Measurements from ENCODE around the gene TMPRSS13. TPM values are rescaled to one million over a fixed set of nuclear protein-coding genes. Genes with fewer than 3 reads are reported as not detected.
"Not testable (repeated sequence)": the region's sequence is repeated elsewhere in the genome, so short reads cannot be mapped to it uniquely, and the experiment has no call there.

Gene TMPRSS13
- total RNA-seq, 1 donor from 2014 or later = not detected

GRCh38 chr11:117928446-117929141, 608 bp downstream of the TMPRSS13 start:
- Mint-ChIP-seq H3K4me1 (ENCODE audit: unreplicated experiment) (no peaks in the 10 kb centered on the region), H3K4me3 (ENCODE audit: unreplicated experiment) (no peak overlapping the region), H3K9me3 (ENCODE audit: unreplicated experiment) (no peaks in the 10 kb centered on the region), H3K27ac (ENCODE audit: unreplicated experiment) (no peak overlapping the region), H3K36me3 (ENCODE audit: unreplicated experiment) (no peaks in the 10 kb centered on the region), H3K27me3 (ENCODE audit: unreplicated experiment) (peaks cover 26% of the 10 kb centered on the region)
- TF ChIP-seq, protein P1, sequence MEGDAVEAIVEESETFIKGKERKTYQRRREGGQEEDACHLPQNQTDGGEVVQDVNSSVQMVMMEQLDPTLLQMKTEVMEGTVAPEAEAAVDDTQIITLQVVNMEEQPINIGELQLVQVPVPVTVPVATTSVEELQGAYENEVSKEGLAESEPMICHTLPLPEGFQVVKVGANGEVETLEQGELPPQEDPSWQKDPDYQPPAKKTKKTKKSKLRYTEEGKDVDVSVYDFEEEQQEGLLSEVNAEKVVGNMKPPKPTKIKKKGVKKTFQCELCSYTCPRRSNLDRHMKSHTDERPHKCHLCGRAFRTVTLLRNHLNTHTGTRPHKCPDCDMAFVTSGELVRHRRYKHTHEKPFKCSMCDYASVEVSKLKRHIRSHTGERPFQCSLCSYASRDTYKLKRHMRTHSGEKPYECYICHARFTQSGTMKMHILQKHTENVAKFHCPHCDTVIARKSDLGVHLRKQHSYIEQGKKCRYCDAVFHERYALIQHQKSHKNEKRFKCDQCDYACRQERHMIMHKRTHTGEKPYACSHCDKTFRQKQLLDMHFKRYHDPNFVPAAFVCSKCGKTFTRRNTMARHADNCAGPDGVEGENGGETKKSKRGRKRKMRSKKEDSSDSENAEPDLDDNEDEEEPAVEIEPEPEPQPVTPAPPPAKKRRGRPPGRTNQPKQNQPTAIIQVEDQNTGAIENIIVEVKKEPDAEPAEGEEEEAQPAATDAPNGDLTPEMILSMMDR (IDR thresholded peaks at IDR 0.05) = no peak
- DNase-seq (ENCODE audit: extremely low spot score, unreplicated experiment) = no peak

- H3K36me3 Mint-ChIP-seq (ENCODE audit: unreplicated experiment) = no peaks in the 10 kb centered on the region
- no peak overlapping the region for H3K27ac Mint-ChIP-seq (ENCODE audit: unreplicated experiment)
- peaks cover 24% of the 10 kb centered on the region for H3K27me3 Mint-ChIP-seq (ENCODE audit: unreplicated experiment)
- DNase-seq (ENCODE audit: extremely low spot score, unreplicated experiment) = no peak
- no peaks in the 10 kb centered on the region for H3K4me1 Mint-ChIP-seq (ENCODE audit: unreplicated experiment)
- H3K9me3 Mint-ChIP-seq (ENCODE audit: unreplicated experiment) = no peaks in the 10 kb centered on the region
- no peak overlapping the region for H3K4me3 Mint-ChIP-seq (ENCODE audit: unreplicated experiment)
- TF ChIP-seq, protein P1 (IDR thresholded peaks at IDR 0.05) = no peak
Measured at GRCh38 chr11:117927926-117928325, 1.3 kb downstream of the TMPRSS13 start.

DNA sequence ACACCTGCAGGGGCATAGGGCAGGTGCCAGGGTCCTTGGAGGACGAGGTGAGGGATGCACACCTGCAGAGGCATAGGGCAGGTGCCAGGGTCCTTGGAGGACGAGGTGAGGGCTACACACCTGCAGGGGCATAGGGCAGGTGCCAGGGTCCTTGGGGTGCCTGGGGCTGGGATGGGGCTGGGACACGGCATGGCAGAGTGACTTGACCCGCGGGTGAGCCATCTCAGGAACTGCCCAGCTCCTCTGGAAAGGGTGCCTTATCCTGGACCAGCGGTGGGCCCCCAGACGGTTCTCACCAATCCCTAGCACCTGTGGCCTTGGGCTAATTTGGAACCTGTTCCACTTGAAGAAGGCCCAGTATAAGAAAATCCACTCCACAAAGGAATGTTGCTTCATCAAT, 3.0 kb downstream of the TMPRSS13 start:
- H3K36me3 Mint-ChIP-seq (ENCODE audit: unreplicated experiment); H3K4me1 Mint-ChIP-seq (ENCODE audit: unreplicated experiment); H3K9me3 Mint-ChIP-seq (ENCODE audit: unreplicated experiment); DNase-seq (ENCODE audit: extremely low spot score, unreplicated experiment); H3K27ac Mint-ChIP-seq (ENCODE audit: unreplicated experiment); H3K4me3 Mint-ChIP-seq (ENCODE audit: unreplicated experiment): not testable (repeated sequence)
- H3K27me3 Mint-ChIP-seq (ENCODE audit: unreplicated experiment) = peaks cover 24% of the 10 kb centered on the region

GRCh38 chr11:117925198-117925925, 3.8 kb downstream of the TMPRSS13 start:
- Mint-ChIP-seq H3K36me3 (ENCODE audit: unreplicated experiment) (no peaks in the 10 kb centered on the region), H3K9me3 (ENCODE audit: unreplicated experiment) (no peaks in the 10 kb centered on the region), H3K4me1 (ENCODE audit: unreplicated experiment) (no peaks in the 10 kb centered on the region), H3K27me3 (ENCODE audit: unreplicated experiment) (peaks cover 23% of the 10 kb centered on the region), H3K27ac (ENCODE audit: unreplicated experiment) (no peak overlapping the region), H3K4me3 (ENCODE audit: unreplicated experiment) (no peak overlapping the region)
- no peak for DNase-seq (ENCODE audit: extremely low spot score, unreplicated experiment)
- TF ChIP-seq, protein P1 (IDR thresholded peaks at IDR 0.05) = no peak

DNA sequence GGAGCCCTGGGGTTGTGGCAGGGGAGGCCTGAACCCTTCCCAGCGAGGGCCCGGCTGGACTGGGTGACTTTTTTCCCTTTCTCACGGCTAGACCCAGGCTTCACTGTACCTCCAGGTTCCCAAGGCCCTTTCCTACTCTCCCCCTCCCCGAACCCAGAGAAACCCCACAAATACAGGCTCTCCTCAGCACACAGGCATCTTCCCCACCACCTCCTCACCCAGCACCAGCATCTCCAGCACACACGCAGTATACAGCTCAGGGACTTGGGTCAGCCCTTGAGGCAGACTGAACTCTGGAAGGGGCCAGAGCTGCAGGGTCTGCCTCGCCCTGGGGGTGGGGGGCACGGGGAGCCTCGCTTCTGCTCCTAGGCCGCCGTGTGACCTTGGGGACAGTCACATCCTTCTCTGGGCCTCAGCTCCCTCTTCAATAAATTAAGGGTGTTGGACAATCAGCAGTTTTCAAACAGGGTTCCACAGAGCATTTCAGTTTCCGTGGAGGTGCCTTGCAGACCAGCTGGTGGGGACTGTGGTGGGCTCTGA, 4.5 kb downstream of the TMPRSS13 start:
- H3K27ac Mint-ChIP-seq (ENCODE audit: unreplicated experiment) = no peak overlapping the region
- H3K4me1 Mint-ChIP-seq (ENCODE audit: unreplicated experiment) = no peaks in the 10 kb centered on the region
- DNase-seq (ENCODE audit: extremely low spot score, unreplicated experiment) = no peak
- TF ChIP-seq, protein P1 (IDR thresholded peaks at IDR 0.05) = no peak
- H3K4me3 Mint-ChIP-seq (ENCODE audit: unreplicated experiment) = no peak overlapping the region
- no peaks in the 10 kb centered on the region for H3K9me3 Mint-ChIP-seq (ENCODE audit: unreplicated experiment)
- peaks cover 16% of the 10 kb centered on the region for H3K27me3 Mint-ChIP-seq (ENCODE audit: unreplicated experiment)
- no peaks in the 10 kb centered on the region for H3K36me3 Mint-ChIP-seq (ENCODE audit: unreplicated experiment)

All from osteocyte (in vitro differentiated cells).